NT2/D1 (cell line): Measurements from ENCODE around the gene CELF2.

Experiments
- DNase-seq: peaks from one replicate; pipeline ENCODE4 v3.0.0-alpha.2; 2011; ENCODE audit warnings: low read depth, low spot score
- H3K27me3 ChIP-seq: 2 replicates; pipeline ENCODE4 v1.6.0; 2011; ENCODE audit warnings: mild to moderate bottlenecking; ENCODE audit not compliant: insufficient read length, insufficient read depth
- H3K36me3 ChIP-seq: 2 replicates; pipeline ENCODE4 v1.6.1; 2011; ENCODE audit warnings: mild to moderate bottlenecking, low read length, mixed read lengths; ENCODE audit not compliant: insufficient read depth, insufficient read length
- H3K4me1 ChIP-seq: 2 replicates; pipeline ENCODE4 v1.5.1; 2011; ENCODE audit not compliant: insufficient read depth, insufficient read length
- H3K4me3 ChIP-seq: 2 replicates; pipeline ENCODE4 v1.5.1; 2011; ENCODE audit warnings: low read depth; ENCODE audit not compliant: insufficient read length
- H3K9ac ChIP-seq: 2 replicates; pipeline ENCODE4 v1.6.0; 2011; ENCODE audit warnings: low read depth; ENCODE audit not compliant: insufficient read length
- H3K9me3 ChIP-seq: 2 replicates; pipeline ENCODE4 v1.5.1; 2011; ENCODE audit warnings: mild to moderate bottlenecking, low read length; ENCODE audit not compliant: insufficient read depth
- SUZ12 ChIP-seq: IDR thresholded peaks from 2 replicates; pipeline ENCODE4 v1.6.1; 2011; ENCODE audit not compliant: insufficient read length, insufficient read depth; ENCODE audit errors: extremely low read depth
- YY1 ChIP-seq: IDR thresholded peaks from 2 replicates; pipeline ENCODE4 v1.6.1; 2011; ENCODE audit not compliant: insufficient read length, insufficient read depth
- ZNF274 ChIP-seq: IDR thresholded peaks from 2 replicates; pipeline ENCODE4 v1.6.1; 2011; ENCODE audit warnings: mild to moderate bottlenecking, low read depth, low read length

Gene CELF2

GRCh38 chr10:11105676-11106004 is 88.0 kb downstream of the CELF2 start:
- no peak for TF ChIP-seq ZNF274
- TF ChIP-seq SUZ12 = no peak
- no peak for TF ChIP-seq YY1
- no peaks in the 10 kb centered on the region for H3K27me3 ChIP-seq

GRCh38 chr10:11106621-11107374 is 89.1 kb downstream of the CELF2 start:
- Histone ChIP-seq H3K27me3 (no peaks in the 10 kb centered on the region), H3K4me1 (no peaks in the 10 kb centered on the region), H3K4me3 (no peak overlapping the region), H3K9ac (no peak overlapping the region), H3K9me3 (no peaks in the 10 kb centered on the region; the same call in 1 of the 2 replicates), H3K36me3 (no peaks in the 10 kb centered on the region)
- no peak for TF ChIP-seq SUZ12
- TF ChIP-seq ZNF274 = no peak
- no peak for TF ChIP-seq YY1
- no peak for DNase-seq

More at GRCh38 chr10:11105676-11106004, 88.0 kb downstream of the CELF2 start:
- H3K4me1 ChIP-seq = no peaks in the 10 kb centered on the region
- no peaks in the 10 kb centered on the region for H3K36me3 ChIP-seq
- H3K4me3 ChIP-seq = no peak overlapping the region
- no peak for DNase-seq
- no peak overlapping the region for H3K9ac ChIP-seq
- no peaks in the 10 kb centered on the region; the same call in 1 of the 2 replicates for H3K9me3 ChIP-seq

GRCh38 chr10:11107948-11108347 is 90.3 kb downstream of the CELF2 start:
- no peak for TF ChIP-seq YY1
- no peak overlapping the region for H3K4me3 ChIP-seq
- no peaks in the 10 kb centered on the region for H3K27me3 ChIP-seq
- no peak overlapping the region for H3K9ac ChIP-seq
- H3K9me3 ChIP-seq = no peaks in the 10 kb centered on the region; the same call in 1 of the 2 replicates
- DNase-seq = no peak
- H3K36me3 ChIP-seq = no peaks in the 10 kb centered on the region
- H3K4me1 ChIP-seq = no peaks in the 10 kb centered on the region

DNA sequence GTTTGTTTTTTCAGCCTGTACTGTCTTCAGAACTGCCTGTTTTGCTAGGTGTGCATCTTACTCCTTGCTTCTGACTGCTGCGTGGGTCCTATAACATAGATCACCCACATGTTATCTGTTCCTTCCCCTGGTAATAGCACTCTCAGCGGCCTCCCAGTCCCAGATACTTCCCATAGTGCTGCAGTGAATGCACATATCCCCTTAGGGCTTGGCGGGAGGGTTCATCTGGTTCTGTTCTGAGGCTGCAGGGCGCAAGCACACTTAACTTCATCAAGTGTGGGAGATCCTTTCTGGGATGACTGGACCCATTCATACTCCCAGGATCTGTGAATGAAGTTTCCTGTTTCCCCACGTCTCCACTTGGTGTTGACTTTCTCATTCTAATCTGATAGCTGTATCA is 90.7 kb downstream of the CELF2 start:
- no peaks in the 10 kb centered on the region for H3K27me3 ChIP-seq
- no peak overlapping the region for H3K4me3 ChIP-seq
- no peaks in the 10 kb centered on the region for H3K4me1 ChIP-seq
- TF ChIP-seq ZNF274 = no peak
- no peak for TF ChIP-seq SUZ12
- TF ChIP-seq YY1 = no peak
- DNase-seq = no peak
- no peaks in the 10 kb centered on the region; the same call in 1 of the 2 replicates for H3K9me3 ChIP-seq
- no peak overlapping the region for H3K9ac ChIP-seq
- no peaks in the 10 kb centered on the region for H3K36me3 ChIP-seq

DNA sequence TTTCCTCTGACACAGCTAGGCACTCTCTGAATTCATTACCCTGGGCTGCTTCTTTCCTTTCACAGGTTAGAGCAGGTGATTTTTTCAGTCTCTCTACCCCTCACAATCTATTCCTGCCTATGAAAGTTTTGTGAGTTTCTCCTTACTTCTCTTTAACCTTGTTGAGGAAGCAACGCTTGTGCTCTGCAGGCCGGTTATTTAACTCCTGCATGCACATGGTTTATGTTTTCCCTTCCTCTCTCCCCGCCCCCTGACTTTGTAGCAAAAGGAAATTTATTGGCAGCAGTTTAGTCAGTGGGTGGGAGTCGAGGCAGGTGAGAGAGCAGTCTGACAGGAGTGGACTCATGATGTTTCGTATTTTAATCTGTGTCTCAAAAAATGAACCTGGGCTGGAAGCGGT is 91.9 kb downstream of the CELF2 start:
- H3K4me1 ChIP-seq = no peaks in the 10 kb centered on the region
- H3K9me3 ChIP-seq = no peaks in the 10 kb centered on the region; the same call in 1 of the 2 replicates
- no peak overlapping the region for H3K4me3 ChIP-seq
- no peaks in the 10 kb centered on the region for H3K36me3 ChIP-seq
- H3K9ac ChIP-seq = no peak overlapping the region
- H3K27me3 ChIP-seq = no peaks in the 10 kb centered on the region
- no peak for DNase-seq
- TF ChIP-seq ZNF274 = no peak
- no peak for TF ChIP-seq YY1
- TF ChIP-seq SUZ12 = no peak

DNA sequence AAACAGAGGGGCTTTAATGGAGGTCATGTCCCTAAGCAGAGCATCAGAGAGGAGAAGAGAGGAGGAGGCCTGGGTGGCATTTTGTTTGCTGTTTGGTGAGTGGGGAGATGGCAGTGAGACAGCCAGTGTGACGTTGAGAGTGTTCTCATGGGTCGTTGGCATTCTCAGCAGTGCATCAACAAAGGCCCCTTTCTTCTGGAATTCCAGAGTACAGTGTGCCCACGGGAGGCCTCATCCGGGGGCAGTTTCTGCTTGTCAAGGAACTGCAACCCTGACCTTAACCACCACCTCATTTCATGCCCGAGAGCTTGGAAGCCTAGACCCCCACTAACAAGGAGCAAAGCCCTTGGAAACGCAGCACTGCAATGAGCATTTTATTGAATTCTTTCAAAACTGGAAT is 92.9 kb downstream of the CELF2 start:
- Histone ChIP-seq H3K4me1 (no peaks in the 10 kb centered on the region), H3K36me3 (no peaks in the 10 kb centered on the region), H3K27me3 (no peaks in the 10 kb centered on the region), H3K9me3 (no peaks in the 10 kb centered on the region; the same call in 1 of the 2 replicates), H3K9ac (no peak overlapping the region), H3K4me3 (no peak overlapping the region)
- DNase-seq = no peak
- TF ChIP-seq ZNF274 (no peak), SUZ12 (no peak), YY1 (no peak)

- H3K36me3 ChIP-seq = no peaks in the 10 kb centered on the region
- no peak for DNase-seq
- H3K9ac ChIP-seq = no peak overlapping the region
- no peak overlapping the region for H3K4me3 ChIP-seq
- no peaks in the 10 kb centered on the region for H3K4me1 ChIP-seq
- H3K9me3 ChIP-seq = no peaks in the 10 kb centered on the region; the same call in 1 of the 2 replicates
- H3K27me3 ChIP-seq = no peaks in the 10 kb centered on the region
- TF ChIP-seq YY1 = no peak
- no peak for TF ChIP-seq ZNF274
- no peak for TF ChIP-seq SUZ12
These were observed 93.8 kb downstream of the CELF2 start for GRCh38 chr10:11111490-11111889.

GRCh38 chr10:11112718-11113117 is 95.0 kb downstream of the CELF2 start:
- Histone ChIP-seq H3K27me3 (no peaks in the 10 kb centered on the region), H3K36me3 (no peaks in the 10 kb centered on the region), H3K9ac (no peak overlapping the region), H3K9me3 (no peaks in the 10 kb centered on the region; the same call in 1 of the 2 replicates), H3K4me1 (no peaks in the 10 kb centered on the region), H3K4me3 (no peak overlapping the region)
- TF ChIP-seq YY1 (no peak), ZNF274 (no peak), SUZ12 (no peak)
- no peak for DNase-seq
